Common myeloid progenitor, CD34-positive (primary cell): Measurements from ENCODE around the gene ZFYVE27.

Source experiments
- CTCF ChIA-PET: fragments of 350-600 bp; sonication (Branson Sonifier 250); formaldehyde crosslinking; loops from one replicate; lab custom pipeline; 2021; ENCODE audit warnings: antibody characterized with exemption; lab: Charles Lee
- POLR2A ChIA-PET: fragments of 350-600 bp; sonication (Branson Sonifier 250); formaldehyde crosslinking; loops from one replicate; lab custom pipeline; 2021; ENCODE audit warnings: antibody characterized with exemption; lab: Charles Lee
- DNase-seq, 3 donors: peaks; one replicate each; pipeline versions ENCODE4 v3.0.0 to v3.0.0-alpha.2; 2013
- H3K27ac ChIP-seq, 2 experiments: 1 replicate in 1 of 2; 2 replicates in 1 of 2; pipeline ENCODE4 v1.7.0; 2013; ENCODE audit warnings: inconsistent platforms in 2 of 2, low read length in 2 of 2, mild to moderate bottlenecking in 2 of 2, low read depth in 1 of 2, moderate library complexity in 1 of 2; ENCODE audit not compliant: severe bottlenecking in 2 of 2, insufficient read depth in 1 of 2, poor library complexity in 1 of 2
- H3K27me3 ChIP-seq, 5 experiments: replicated peaks in 2 of 5; 1 replicate in 3 of 5; 2 replicates in 2 of 5; pipeline versions ENCODE4 v1.6.1 to v1.7.0; 2013; ENCODE audit warnings: low read length in 4 of 5, mild to moderate bottlenecking in 2 of 5, moderate library complexity in 2 of 5, inconsistent platforms in 1 of 5; ENCODE audit not compliant: insufficient read depth in 5 of 5, control insufficient read depth in 4 of 5
- H3K36me3 ChIP-seq, 4 experiments: 1 replicate in 2 of 4; 2 replicates in 2 of 4; pipeline versions ENCODE4 v1.6.1 to v1.7.0; 2013; ENCODE audit warnings: low read length in 3 of 4, control low read depth in 1 of 4, mild to moderate bottlenecking in 1 of 4; ENCODE audit not compliant: control insufficient read depth in 4 of 4, insufficient read depth in 4 of 4
- H3K4me1 ChIP-seq, 4 experiments: 1 replicate in 3 of 4; 2 replicates in 1 of 4; pipeline versions ENCODE4 v1.6.1 to v1.7.1; 2013; ENCODE audit warnings: low read length in 3 of 4, mild to moderate bottlenecking in 3 of 4, control low read depth in 1 of 4, inconsistent platforms in 1 of 4, moderate library complexity in 1 of 4; ENCODE audit not compliant: control insufficient read depth in 4 of 4, insufficient read depth in 4 of 4; ENCODE audit errors: control extremely low read depth in 1 of 4
- H3K4me3 ChIP-seq, 7 experiments: 1 replicate in 4 of 7; 2 replicates in 3 of 7; pipeline versions ENCODE4 v1.5.1 to v1.7.0; 2013; ENCODE audit warnings: mild to moderate bottlenecking in 7 of 7, low read length in 6 of 7, moderate library complexity in 6 of 7, inconsistent platforms in 2 of 7, low read depth in 2 of 7, control low read depth in 1 of 7; ENCODE audit not compliant: insufficient read depth in 4 of 7, control insufficient read depth in 1 of 7; ENCODE audit errors: extremely low read depth in 1 of 7
- H3K9me3 ChIP-seq, 5 experiments: 1 replicate in 4 of 5; 2 replicates in 1 of 5; pipeline versions ENCODE4 v1.6.1 to v1.7.1; 2013; ENCODE audit warnings: low read length in 4 of 5, mild to moderate bottlenecking in 2 of 5, inconsistent platforms in 1 of 5, low read depth in 1 of 5, moderate library complexity in 1 of 5; ENCODE audit not compliant: control insufficient read depth in 4 of 5, insufficient read depth in 2 of 5; ENCODE audit errors: control extremely low read depth in 1 of 5
- WGBS: methylation state at CpG from one replicate; pipeline ENCODE4 v1.1.5; 2013; ENCODE audit not compliant: insufficient coverage; 5-methylcytosine and 5-hydroxymethylcytosine counted together

ZFYVE27 gene

DNA sequence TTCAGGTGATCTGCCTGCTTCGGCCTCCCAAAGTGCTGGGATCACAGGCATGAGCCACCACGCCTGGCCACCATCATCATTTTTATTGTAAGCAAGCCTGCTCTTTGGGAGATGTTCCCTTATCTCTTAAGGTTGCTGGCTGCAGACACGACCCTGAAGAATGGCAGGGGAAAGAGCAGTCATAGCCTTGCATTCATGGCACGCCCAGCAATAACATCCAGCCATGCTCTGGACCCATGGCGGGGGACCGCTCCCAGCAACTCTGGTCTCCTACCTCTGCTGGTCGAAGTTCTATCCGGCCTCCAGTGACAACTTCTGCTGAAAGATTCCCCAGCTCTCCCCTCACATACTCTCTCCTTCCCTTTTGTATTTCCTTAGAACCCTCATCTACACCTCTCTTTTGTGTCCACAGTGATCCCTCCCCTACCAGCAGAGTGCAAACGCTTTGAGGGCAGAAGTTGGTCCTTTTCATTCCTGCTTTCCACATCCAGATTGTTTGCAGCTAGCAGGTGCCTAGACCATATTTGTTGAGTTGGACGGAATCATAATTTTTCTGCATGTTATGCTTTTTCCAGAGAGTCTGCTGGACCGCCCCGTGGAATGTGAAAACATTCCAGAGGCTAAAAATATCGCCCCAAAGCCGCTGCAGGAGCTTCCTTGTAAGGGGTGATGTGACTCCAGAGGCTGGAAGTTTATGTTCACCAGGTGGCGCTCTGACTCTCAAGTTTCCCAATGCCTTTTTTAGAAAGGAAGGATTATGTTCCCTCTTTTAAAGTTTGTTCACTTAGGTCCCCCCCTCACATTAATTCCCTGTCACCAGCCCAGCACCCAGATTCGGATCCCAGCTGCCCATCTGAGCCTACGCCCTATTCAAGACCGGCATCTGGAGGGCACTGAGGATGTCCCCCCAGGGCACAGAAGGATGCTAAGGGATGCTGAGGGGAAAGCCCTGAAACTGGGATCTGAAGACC, 27.7 kb upstream of the ZFYVE27 start:
- POLR2A ChIA-PET = interaction anchor here (0.6 to 0.8 kb wide), 2 partner anchors 26 to 79 kb away, joined by 3 to 6 read pairs; no protein-coding TSS in a partner anchor
- H3K27me3 ChIP-seq = no peaks in the 10 kb centered on the region
- CTCF ChIA-PET = interaction anchor here (0.8 to 21.7 kb wide), 12 partner anchors 8 to 160 kb away, joined by 3 to 623 read pairs (median 6); partner anchors contain the start of gene ZFYVE27
- H3K36me3 ChIP-seq = no peaks in the 10 kb centered on the region
- no peaks in the 10 kb centered on the region for H3K9me3 ChIP-seq
- H3K27ac ChIP-seq = no peak overlapping the region
- no peak overlapping the region for H3K4me3 ChIP-seq
- peak; percentile 55 to 71 (median 62) for DNase-seq
- 49% methylated on average over 15 of the region's 18 CpGs for WGBS
- H3K4me1 ChIP-seq = peaks cover 0 to 16% (median 10%) of the 10 kb centered on the region in 4 experiments

- CTCF ChIA-PET = interaction anchor here (0.9 to 21.7 kb wide), 5 partner anchors 9 to 34 kb away, joined by 5 to 623 read pairs (median 22); partner anchors contain the start of genes AVPI1 and ZFYVE27
- no peaks in the 10 kb centered on the region for H3K27me3 ChIP-seq
- H3K36me3 ChIP-seq = peaks cover 0 to 4% (median 0%) of the 10 kb centered on the region in 4 experiments
- no peak overlapping the region for H3K27ac ChIP-seq
- no peak for DNase-seq
- H3K4me3 ChIP-seq = no peak overlapping the region
- POLR2A ChIA-PET = interaction anchor here (0.6 to 1.0 kb wide), 2 partner anchors 19 to 20 kb away, joined by 3 to 8 read pairs; no protein-coding TSS in a partner anchor
- 95% methylated on average over 9 of the region's 9 CpGs for WGBS
- H3K4me1 ChIP-seq = peaks cover 0 to 25% (median 23%) of the 10 kb centered on the region in 4 experiments
- no peaks in the 10 kb centered on the region for H3K9me3 ChIP-seq
Observed at GRCh38 chr10:97711640-97712572, 25.0 kb upstream of the ZFYVE27 start.

GRCh38 chr10:97713339-97713825, 23.5 kb upstream of the ZFYVE27 start, which contains the start of gene MARVELD1:
Gene MARVELD1, plus strand, starts transcription at chr10:97713730. Its CDS starts 147 bp downstream, at chr10:97713877.
- DNase-seq = peak in 2 of 3 donors; percentile 18 to 39
- Histone ChIP-seq H3K27ac (peak within 1 kb of the TSS in 1 of 2 experiments; percentile 64), H3K36me3 (peaks cover 0 to 13% (median 8%) of the 10 kb centered on the region in 4 experiments), H3K4me1 (peaks cover 0 to 35% (median 29%) of the 10 kb centered on the region in 4 experiments), H3K27me3 (no peaks in the 10 kb centered on the region), H3K4me3 (peak within 1 kb of the TSS; percentile 34 to 80 (median 64)), H3K9me3 (no peaks in the 10 kb centered on the region)
- POLR2A ChIA-PET = interaction anchor here (0.5 to 1.2 kb wide), 3 partner anchors 23 to 31 kb away, joined by 3 to 4 read pairs (median 3); no protein-coding TSS in a partner anchor
- CTCF ChIA-PET = interaction anchor here (4.0 to 21.7 kb wide), 4 partner anchors 11 to 36 kb away, joined by 9 to 623 read pairs (median 29); partner anchors contain the start of genes AVPI1 and ZFYVE27
- 1% methylated on average over 34 of the region's 37 CpGs for WGBS

- no peaks in the 10 kb centered on the region for H3K9me3 ChIP-seq
- peaks cover 0 to 38% (median 30%) of the 10 kb centered on the region in 4 experiments for H3K4me1 ChIP-seq
- POLR2A ChIA-PET = interaction anchor here (0.9 to 1.3 kb wide), 3 partner anchors 17 to 26 kb away, joined by 3 to 4 read pairs (median 3); no protein-coding TSS in a partner anchor
- peak overlapping the region; percentile 34 to 80 (median 64) for H3K4me3 ChIP-seq
- no peaks in the 10 kb centered on the region for H3K27me3 ChIP-seq
- under 1% methylated on average over 55 of the region's 69 CpGs for WGBS
- CTCF ChIA-PET = interaction anchor here (4.0 to 21.7 kb wide), 4 partner anchors 11 to 36 kb away, joined by 9 to 623 read pairs (median 29); partner anchors contain the start of genes AVPI1 and ZFYVE27
- peak overlapping the region in 1 of 2 experiments; percentile 64 for H3K27ac ChIP-seq
- peaks cover 0 to 16% (median 9%) of the 10 kb centered on the region in 4 experiments for H3K36me3 ChIP-seq
- DNase-seq = peak; percentile 60 to 83 (median 69)
Observed at GRCh38 chr10:97713826-97714400, 23.0 kb upstream of the ZFYVE27 start.

DNA sequence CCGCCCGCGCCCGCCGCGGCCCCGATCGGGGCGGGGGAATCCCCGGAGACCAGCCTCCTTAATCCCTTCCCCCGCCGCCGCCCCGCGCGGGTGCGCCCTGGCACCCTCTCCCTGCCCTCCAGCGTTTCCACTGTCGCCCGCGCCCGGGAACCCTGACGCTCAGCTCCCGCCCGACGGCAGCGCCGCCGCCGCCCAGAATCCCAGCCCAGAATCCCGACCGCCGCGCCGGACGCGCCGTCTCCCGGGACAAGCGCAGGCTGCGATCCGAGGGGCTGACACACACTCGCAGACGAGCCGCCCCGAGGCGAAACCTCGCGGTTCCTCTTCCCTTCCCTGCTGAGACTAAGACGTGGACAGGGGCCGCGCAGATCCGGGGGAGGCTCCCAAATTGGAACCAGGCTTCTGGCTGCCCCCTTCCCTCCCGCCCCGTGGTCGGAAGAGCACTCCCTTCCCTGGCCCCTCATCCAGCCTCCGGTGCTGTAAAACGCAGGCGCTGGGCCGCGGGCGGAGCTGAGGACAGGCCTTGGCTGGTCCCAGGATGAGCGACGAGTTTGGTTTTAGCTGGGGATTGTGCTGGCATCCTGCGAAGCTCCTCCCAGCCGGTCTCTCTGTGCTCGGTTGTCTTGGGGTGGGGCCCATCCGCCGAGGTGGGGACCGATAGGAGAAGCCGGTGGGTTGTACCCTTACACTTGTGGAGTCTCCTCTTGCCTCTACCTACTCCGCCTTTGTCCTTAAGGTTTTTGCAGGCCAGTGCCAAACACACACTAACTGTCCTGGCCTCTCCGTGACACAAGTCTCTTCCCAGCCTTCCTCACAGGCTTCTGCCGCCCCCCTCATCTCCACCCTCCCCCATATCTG, 22.3 kb upstream of the ZFYVE27 start:
- Histone ChIP-seq H3K4me3 (peak overlapping the region; percentile 34 to 80 (median 64)), H3K27ac (peak overlapping the region in 1 of 2 experiments; percentile 64), H3K9me3 (no peaks in the 10 kb centered on the region), H3K4me1 (peaks cover 0 to 38% (median 30%) of the 10 kb centered on the region in 4 experiments), H3K27me3 (no peaks in the 10 kb centered on the region), H3K36me3 (peaks cover 0 to 16% (median 9%) of the 10 kb centered on the region in 4 experiments)
- DNase-seq = peak; percentile 44 to 80 (median 76)
- ChIA-PET CTCF (interaction anchor here (4.0 to 21.7 kb wide), 4 partner anchors 12 to 37 kb away, joined by 9 to 623 read pairs (median 29); partner anchors contain the start of genes AVPI1 and ZFYVE27), POLR2A (interaction anchor here (1.2 to 1.3 kb wide), 2 partner anchors 17 to 22 kb away, joined by 3 to 4 read pairs; no protein-coding TSS in a partner anchor)
- WGBS = 3% methylated on average over 37 of the region's 74 CpGs
